Heart left ventricle (tissue), 16 donors: ENCODE measurements around the gene OPCML. TPM values are rescaled to one million over a fixed set of nuclear protein-coding genes. Genes with fewer than 3 reads are reported as not detected.

Experiments
- ATAC-seq, 4 donors: fragments of 200-7000 bp; cut with Tn5 transposase; one replicate each; pipeline ENCODE4 v1.9.1; 2020 to 2022; ENCODE audit warnings: moderate library complexity in 4 of 4, mild to moderate bottlenecking in 3 of 4, moderate number of reproducible peaks in 1 of 4
- DNase-seq, 5 donors: peaks; one replicate each; pipeline ENCODE4 v3.0.0-alpha.2; 2020
- H3K27ac ChIP-seq, 12 donors: fragments of 200-600 bp; sonication (generic) in 4 of 12; one replicate each; pipeline versions ENCODE4 v1.5.0 to v1.8.0; 2016 to 2022; ENCODE audit warnings: mild to moderate bottlenecking in 2 of 12
- H3K27me3 ChIP-seq, 9 donors: fragments of 200-600 bp; sonication (generic) in 2 of 9; one replicate each; pipeline versions ENCODE4 v1.5.1 to v1.8.0; 2016 to 2022; ENCODE audit warnings: mild to moderate bottlenecking in 3 of 9
- H3K36me3 ChIP-seq, 9 donors: fragments of 200-600 bp; sonication (generic) in 2 of 9; one replicate each; pipeline versions ENCODE4 v1.5.0 to v1.8.0; 2018 to 2022; ENCODE audit warnings: mild to moderate bottlenecking in 2 of 9
- H3K4me1 ChIP-seq, 12 donors: fragments of 200-600 bp; sonication (generic) in 4 of 12; one replicate each; pipeline versions ENCODE4 v1.5.0 to v1.8.0; 2016 to 2022; ENCODE audit warnings: mild to moderate bottlenecking in 3 of 12
- H3K4me3 ChIP-seq, 12 donors: fragments of 200-600 bp; sonication (generic) in 4 of 12; one replicate each; pipeline versions ENCODE4 v1.5.0 to v1.8.0; 2017 to 2022; ENCODE audit warnings: mild to moderate bottlenecking in 9 of 12, moderate library complexity in 4 of 12
- H3K9me3 ChIP-seq, 12 donors: fragments of 200-600 bp; sonication (generic) in 4 of 12; one replicate each; pipeline versions ENCODE4 v1.5.0 to v1.8.0; 2016 to 2022; ENCODE audit warnings: mild to moderate bottlenecking in 1 of 12
- POLR2A ChIP-seq, 2 donors: fragments of 450-650 bp; IDR thresholded peaks; one replicate each; pipeline ENCODE4 v1.6.1; 2017; ENCODE audit warnings: antibody characterized with exemption in 2 of 2, mild to moderate bottlenecking in 2 of 2, moderate library complexity in 2 of 2
- WGBS, 4 donors: extraction: QIAGEN DNeasy Blood & Tissue Kit in 2 of 4; methylation state at CpG; one replicate each; pipeline versions ENCODE4 v1.1.5 to v1.1.7; 2013 to 2018; 5-methylcytosine and 5-hydroxymethylcytosine counted together
- intact Hi-C, 10 donors: fragments of 100-400 bp; cut with DNase I; formaldehyde crosslinking; loops; one replicate each; pipeline versions ENCODE4 v1.11.1 to v1.14.2; 2022
- polyA plus RNA-seq, 2 donors: library from polyadenylated mRNA; stranded (reverse); fragments of 200-250 nt; gene quantifications; one replicate each; pipeline ENCODE4 v1.2.3, GENCODE V29; 2013
- total RNA-seq, 9 donors: library from RNA; depleted of rRNA in 2 of 9; stranded (reverse); fragments of >200 nt in 2 of 9; fragmentation: NEBNext Ultra II Directional in 3 of 9; extraction: Animal tissue kit (Norgen Biotek cat#: 25700) in 3 of 9; gene quantifications; one replicate each; pipeline versions ENCODE4 v1.1.0 to v1.2.4, GENCODE V29; 2016 to 2023
- TF ChIP-seq, protein P1 (sequence below), 12 donors: fragments of 200-600 bp; sonication (generic) in 4 of 12; IDR thresholded peaks; one replicate each; pipeline versions ENCODE4 v1.5.0 to v1.8.0; 2018 to 2022; ENCODE audit warnings: antibody characterized with exemption in 12 of 12, mild to moderate bottlenecking in 5 of 12
- donor health status: ischemic (EF 13 %, LVEDD 7.1; RV severe dilation, severe dysfunction).
- donor health status: healthy with polysubstance abuse.
- donor health status: DM: no; HTN: yes; CAD: no.
- donor health status: DM: no; HTN: no; CAD: no.
- donor health status: ischemic (EF 25% LVEDD 6.9; RV normal size, moderate dysfunction).
- donor health status: ischemic (EF 25% LVEDD 5.7; RV mildly dilated, moderate dysfunction).
- donor health status: healthy.
- donor health status: DM: yes; HTN: yes; CAD: no.
- donor health status: ischemic (EF 35%, LVEDD 5.7; RV mildly dilated, moderate dysfunction).
- donor health status: nonischemic (EF 11% LVEDD 7.7; RV severe dilation, severe dysfunction).
- donor health status: DM: yes; HTN: yes; CAD: no.
- donor health status: PGD.
- donor health status: ischemic (EF 29% LVEDD 5.4; RV normal size, mild dysfunction).
- donor health status: nonischemic (EF 23%, LVEDD 6.1; RV moderate dilation, normal function).

OPCML gene
- total and polyA plus RNA-seq, 11 donors: 0.04 to 1.3 (median 0.23) TPM; not detected in 3

- DNase-seq (no peak), ATAC-seq (no peak)
- no peaks in the 10 kb centered on the region for H3K4me1 ChIP-seq
- WGBS, 4 donors: 93 to 96% (median 94%) methylated on average over 5 of the region's 5 CpGs
- intact Hi-C loops: no loop called here
- no peaks in the 10 kb centered on the region for H3K9me3 ChIP-seq
- H3K27me3 ChIP-seq: no peaks in the 10 kb centered on the region
- no peak overlapping the region for H3K27ac ChIP-seq
- H3K36me3 ChIP-seq: no peaks in the 10 kb centered on the region
- TF ChIP-seq POLR2A (IDR thresholded peaks at IDR 0.05): no peak
- TF ChIP-seq, protein P1, sequence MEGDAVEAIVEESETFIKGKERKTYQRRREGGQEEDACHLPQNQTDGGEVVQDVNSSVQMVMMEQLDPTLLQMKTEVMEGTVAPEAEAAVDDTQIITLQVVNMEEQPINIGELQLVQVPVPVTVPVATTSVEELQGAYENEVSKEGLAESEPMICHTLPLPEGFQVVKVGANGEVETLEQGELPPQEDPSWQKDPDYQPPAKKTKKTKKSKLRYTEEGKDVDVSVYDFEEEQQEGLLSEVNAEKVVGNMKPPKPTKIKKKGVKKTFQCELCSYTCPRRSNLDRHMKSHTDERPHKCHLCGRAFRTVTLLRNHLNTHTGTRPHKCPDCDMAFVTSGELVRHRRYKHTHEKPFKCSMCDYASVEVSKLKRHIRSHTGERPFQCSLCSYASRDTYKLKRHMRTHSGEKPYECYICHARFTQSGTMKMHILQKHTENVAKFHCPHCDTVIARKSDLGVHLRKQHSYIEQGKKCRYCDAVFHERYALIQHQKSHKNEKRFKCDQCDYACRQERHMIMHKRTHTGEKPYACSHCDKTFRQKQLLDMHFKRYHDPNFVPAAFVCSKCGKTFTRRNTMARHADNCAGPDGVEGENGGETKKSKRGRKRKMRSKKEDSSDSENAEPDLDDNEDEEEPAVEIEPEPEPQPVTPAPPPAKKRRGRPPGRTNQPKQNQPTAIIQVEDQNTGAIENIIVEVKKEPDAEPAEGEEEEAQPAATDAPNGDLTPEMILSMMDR (IDR thresholded peaks at IDR 0.05): no peak
- no peak overlapping the region for H3K4me3 ChIP-seq
Observed at GRCh38 chr11:132822276-132822675, 710.0 kb downstream of the OPCML start.

GRCh38 chr11:132821499-132821898, 710.8 kb downstream of the OPCML start:
- H3K36me3 ChIP-seq: no peaks in the 10 kb centered on the region
- no peak for DNase-seq
- no peaks in the 10 kb centered on the region for H3K4me1 ChIP-seq
- ATAC-seq: no peak
- no peaks in the 10 kb centered on the region for H3K9me3 ChIP-seq
- no peak overlapping the region for H3K27ac ChIP-seq
- no peaks in the 10 kb centered on the region for H3K27me3 ChIP-seq
- 76 to 87% (median 82%) methylated on average over 4 of the region's 4 CpGs for WGBS, 4 donors
- intact Hi-C loops: no loop called here
- TF ChIP-seq, protein P1 (IDR thresholded peaks at IDR 0.05): no peak
- TF ChIP-seq POLR2A (IDR thresholded peaks at IDR 0.05): no peak
- no peak overlapping the region for H3K4me3 ChIP-seq

- intact Hi-C loops: no loop called here
- Histone ChIP-seq H3K9me3 (no peaks in the 10 kb centered on the region), H3K4me1 (no peaks in the 10 kb centered on the region), H3K4me3 (no peak overlapping the region), H3K36me3 (no peaks in the 10 kb centered on the region), H3K27ac (no peak overlapping the region), H3K27me3 (no peaks in the 10 kb centered on the region)
- TF ChIP-seq, protein P1 (IDR thresholded peaks at IDR 0.05): no peak
- TF ChIP-seq POLR2A (IDR thresholded peaks at IDR 0.05): no peak
- DNase-seq (no peak), ATAC-seq (no peak)
- WGBS, 4 donors: 40 to 86% (median 56%) methylated on average over 1 of the region's 1 CpG
Observed at GRCh38 chr11:132821014-132821413, 711.3 kb downstream of the OPCML start.

- no peak overlapping the region for H3K27ac ChIP-seq
- H3K4me3 ChIP-seq: no peak overlapping the region
- no peaks in the 10 kb centered on the region for H3K9me3 ChIP-seq
- ATAC-seq (no peak), DNase-seq (no peak)
- no peaks in the 10 kb centered on the region for H3K4me1 ChIP-seq
- WGBS, 4 donors: 69 to 87% (median 78%) methylated on average over 1 of the region's 1 CpG
- TF ChIP-seq POLR2A (IDR thresholded peaks at IDR 0.05): no peak
- TF ChIP-seq, protein P1 (IDR thresholded peaks at IDR 0.05): no peak
- no peaks in the 10 kb centered on the region for H3K36me3 ChIP-seq
- H3K27me3 ChIP-seq: no peaks in the 10 kb centered on the region
- intact Hi-C loops: no loop called here
Observed at GRCh38 chr11:132818951-132819350, 713.4 kb downstream of the OPCML start.
